Naive thymus-derived CD4-positive, alpha-beta T cell (primary cell): Measurements from ENCODE around the gene EHHADH. TPM values are rescaled to one million over a fixed set of nuclear protein-coding genes. Genes with fewer than 3 reads are reported as not detected.

Source experiments
- ATAC-seq: fragments of 150-1000 bp; cut with Tn5 transposase; 2 replicates; pipeline ENCODE4 v1.10.0; 2021; ENCODE audit warnings: mild to moderate bottlenecking, moderate library complexity
- CTCF ChIA-PET: fragments of 350-600 bp; sonication (Branson Sonifier 250); formaldehyde crosslinking; loops from one replicate; lab custom pipeline; 2021; ENCODE audit warnings: antibody characterized with exemption; lab: Charles Lee
- POLR2A ChIA-PET: fragments of 350-600 bp; sonication (Branson Sonifier 250); formaldehyde crosslinking; loops from one replicate; lab custom pipeline; 2021; ENCODE audit warnings: antibody characterized with exemption, inconsistent platforms; lab: Charles Lee
- DNase-seq, 9 donors: peaks; one replicate each; pipeline versions ENCODE4 v3.0.0 to v3.0.0-alpha.2; 2020 to 2022; ENCODE audit warnings: mixed read lengths in 1 of 9
- H3K27ac ChIP-seq: one replicate; pipeline ENCODE4 v1.7.0; 2013; ENCODE audit warnings: mild to moderate bottlenecking, low read depth, low read length, moderate library complexity
- H3K27me3 ChIP-seq, 2 donors: one replicate each; pipeline ENCODE4 v1.7.0; 2013; ENCODE audit warnings: low read length in 2 of 2, mild to moderate bottlenecking in 2 of 2, moderate library complexity in 2 of 2; ENCODE audit not compliant: control insufficient read depth in 2 of 2, insufficient read depth in 2 of 2
- H3K36me3 ChIP-seq, 3 experiments: 1 replicate in 2 of 3; 2 replicates in 1 of 3; pipeline ENCODE4 v1.7.0; 2013; ENCODE audit warnings: low read length in 3 of 3, mild to moderate bottlenecking in 3 of 3, moderate library complexity in 1 of 3; ENCODE audit not compliant: insufficient read depth in 3 of 3, control insufficient read depth in 2 of 3
- H3K4me1 ChIP-seq, 2 donors: one replicate each; pipeline ENCODE4 v1.7.0; 2013; ENCODE audit warnings: low read length in 2 of 2, mild to moderate bottlenecking in 2 of 2, moderate library complexity in 1 of 2; ENCODE audit not compliant: control insufficient read depth in 2 of 2, insufficient read depth in 2 of 2
- H3K4me3 ChIP-seq: 2 replicates; pipeline ENCODE4 v1.7.0; 2013; ENCODE audit warnings: mild to moderate bottlenecking, low read length
- H3K9me3 ChIP-seq, 3 experiments: 1 replicate in 2 of 3; 2 replicates in 1 of 3; pipeline ENCODE4 v1.7.0; 2013; ENCODE audit warnings: low read length in 3 of 3; ENCODE audit not compliant: control insufficient read depth in 2 of 3
- H3K27ac Mint-ChIP-seq, 9 donors: one replicate each; pipeline ENCODE4 v1.8.0; 2020 to 2022; ENCODE audit warnings: mixed read lengths in 9 of 9, mild to moderate bottlenecking in 8 of 9, moderate library complexity in 5 of 9, inconsistent platforms in 2 of 9
- H3K27me3 Mint-ChIP-seq, 5 donors: one replicate each; pipeline ENCODE4 v1.8.0; 2021 to 2022; ENCODE audit warnings: mixed read lengths in 5 of 5, mild to moderate bottlenecking in 1 of 5
- H3K36me3 Mint-ChIP-seq, 5 donors: one replicate each; pipeline ENCODE4 v1.8.0; 2020 to 2022; ENCODE audit warnings: mixed read lengths in 5 of 5, mild to moderate bottlenecking in 3 of 5, inconsistent platforms in 1 of 5
- H3K4me1 Mint-ChIP-seq, 7 donors: one replicate each; pipeline ENCODE4 v1.8.0; 2020 to 2022; ENCODE audit warnings: mixed read lengths in 7 of 7, mild to moderate bottlenecking in 3 of 7, inconsistent platforms in 1 of 7
- H3K4me3 Mint-ChIP-seq, 10 donors: one replicate each; pipeline ENCODE4 v1.8.0; 2020 to 2022; ENCODE audit warnings: mild to moderate bottlenecking in 10 of 10, mixed read lengths in 10 of 10, moderate library complexity in 6 of 10, inconsistent platforms in 2 of 10
- H3K9me3 Mint-ChIP-seq, 11 donors: one replicate each; pipeline ENCODE4 v1.8.0; 2020 to 2022; ENCODE audit warnings: mixed read lengths in 11 of 11, mild to moderate bottlenecking in 4 of 11, inconsistent platforms in 1 of 11, moderate library complexity in 1 of 11
- intact Hi-C, 2 donors: fragments of 100-400 bp; cut with micrococcal nuclease; formaldehyde crosslinking; loops; one replicate each; pipeline ENCODE4 v1.15.1; 2023
- polyA plus RNA-seq, 2 donors: library from polyadenylated mRNA; unstranded; fragments of 300-500 nt; fragmentation: Illumina TruSeq; gene quantifications; one replicate each; pipeline ENCODE4 v1.2.3, GENCODE V29; 2021
- total RNA-seq, 6 experiments: library from RNA in 5 of 6; stranded (reverse) in 5 of 6; gene quantifications; 1 replicate in 5 of 6; 2 replicates in 1 of 6; pipeline ENCODE4 v1.2.3 and lab custom pipeline; 2021 to 2026

Gene EHHADH
- total and polyA plus RNA-seq, 7 experiments from 2014 or later = 0.45 to 1.7 (median 1.3) TPM

DNA sequence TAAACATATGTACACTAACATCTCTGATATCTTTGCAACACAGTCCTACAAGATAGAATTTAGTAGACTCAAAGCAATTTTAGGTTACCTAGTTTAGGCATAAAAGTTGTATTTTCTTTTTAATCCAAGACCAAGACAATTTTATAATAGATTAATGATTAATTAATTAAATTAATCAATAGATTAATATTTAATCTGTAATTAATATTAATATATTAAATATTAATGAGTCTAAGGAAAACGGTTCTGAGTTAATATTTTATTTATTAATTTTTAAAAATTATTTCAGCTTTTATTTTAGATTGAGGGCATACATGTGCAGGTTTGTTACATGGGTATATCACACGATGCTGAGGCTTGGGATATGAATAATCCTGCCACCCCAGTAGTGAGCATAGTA is 49.0 kb downstream of the EHHADH start:
- no peaks in the 10 kb centered on the region for H3K27me3 Mint-ChIP-seq
- H3K9me3 Mint-ChIP-seq = no peaks in the 10 kb centered on the region
- peaks cover 0 to 15% (median 10%) of the 10 kb centered on the region in 5 donors for H3K36me3 Mint-ChIP-seq
- Histone ChIP-seq H3K9me3 (no peaks in the 10 kb centered on the region), H3K27me3 (no peaks in the 10 kb centered on the region), H3K27ac (no peak overlapping the region), H3K36me3 (no peaks in the 10 kb centered on the region), H3K4me1 (no peaks in the 10 kb centered on the region), H3K4me3 (no peak overlapping the region)
- no peak overlapping the region for H3K4me3 Mint-ChIP-seq
- H3K27ac Mint-ChIP-seq = no peak overlapping the region
- intact Hi-C loops = no loop called here
- H3K4me1 Mint-ChIP-seq = no peaks in the 10 kb centered on the region
- ChIA-PET CTCF (no interaction called here), POLR2A (no interaction called here)
- DNase-seq (no peak), ATAC-seq (no peak)

DNA sequence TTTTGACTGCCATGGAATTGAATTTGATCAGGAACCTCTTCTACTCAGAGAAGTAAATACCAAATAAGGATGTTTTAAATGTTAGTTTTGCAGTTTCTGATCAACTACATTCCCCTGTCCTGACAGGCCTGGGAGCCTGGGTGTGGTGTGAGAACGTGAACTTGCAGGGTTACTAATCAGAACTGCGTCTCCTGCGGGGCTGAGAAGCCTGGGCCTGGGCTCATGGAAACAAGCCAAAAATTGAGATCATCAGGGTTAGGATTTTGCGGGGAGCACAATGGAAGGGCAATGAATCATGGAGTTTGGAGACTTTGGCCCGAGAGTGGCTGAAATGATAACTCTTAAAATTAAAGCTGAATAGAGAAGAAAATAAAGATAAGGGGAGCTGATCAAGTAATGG is 53.2 kb downstream of the EHHADH start:
- Mint-ChIP-seq H3K27ac (no peak overlapping the region), H3K4me3 (no peak overlapping the region), H3K4me1 (no peaks in the 10 kb centered on the region), H3K27me3 (peaks cover 0 to 4% (median 0%) of the 10 kb centered on the region in 5 donors), H3K36me3 (peaks cover 0 to 16% (median 9%) of the 10 kb centered on the region in 5 donors), H3K9me3 (no peaks in the 10 kb centered on the region)
- intact Hi-C loops = no loop called here
- no peak for DNase-seq
- no peaks in the 10 kb centered on the region for H3K9me3 ChIP-seq
- H3K27me3 ChIP-seq = no peaks in the 10 kb centered on the region
- CTCF ChIA-PET = no interaction called here
- no peak overlapping the region for H3K4me3 ChIP-seq
- no peaks in the 10 kb centered on the region for H3K36me3 ChIP-seq
- no peak overlapping the region for H3K27ac ChIP-seq
- POLR2A ChIA-PET = no interaction called here
- H3K4me1 ChIP-seq = no peaks in the 10 kb centered on the region
- ATAC-seq = no peak

DNA sequence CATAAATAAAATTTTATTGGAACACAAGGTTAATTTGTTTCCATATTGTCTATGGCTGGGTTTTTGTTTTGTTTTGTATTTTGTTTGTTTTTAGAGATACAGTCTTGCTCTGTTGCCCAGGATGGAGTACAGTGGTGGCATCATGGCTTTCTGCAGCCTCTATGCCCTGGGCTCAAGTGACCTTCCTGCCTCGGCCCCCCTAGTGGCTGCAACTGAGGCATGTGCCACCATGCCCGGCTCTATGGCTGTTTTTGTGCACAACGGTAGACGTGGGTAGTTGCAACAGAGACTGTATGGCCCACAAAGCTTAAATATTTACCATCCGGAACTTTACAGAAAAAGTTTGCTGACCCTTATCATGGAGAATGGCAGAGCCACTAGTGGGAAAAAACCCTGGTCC is 54.2 kb downstream of the EHHADH start:
- H3K4me1 ChIP-seq = no peaks in the 10 kb centered on the region
- Mint-ChIP-seq H3K9me3 (peaks cover 0 to 5% (median 0%) of the 10 kb centered on the region in 11 donors), H3K27ac (no peak overlapping the region), H3K4me1 (no peaks in the 10 kb centered on the region), H3K36me3 (peaks cover 3 to 16% (median 9%) of the 10 kb centered on the region in 5 donors), H3K27me3 (peaks cover 0 to 4% (median 0%) of the 10 kb centered on the region in 5 donors), H3K4me3 (no peak overlapping the region)
- DNase-seq (no peak), ATAC-seq (no peak)
- CTCF ChIA-PET = no interaction called here
- no peak overlapping the region for H3K27ac ChIP-seq
- no peaks in the 10 kb centered on the region for H3K9me3 ChIP-seq
- POLR2A ChIA-PET = no interaction called here
- no peaks in the 10 kb centered on the region for H3K27me3 ChIP-seq
- intact Hi-C loops = no loop called here
- H3K4me3 ChIP-seq = no peak overlapping the region
- H3K36me3 ChIP-seq = no peaks in the 10 kb centered on the region

DNA sequence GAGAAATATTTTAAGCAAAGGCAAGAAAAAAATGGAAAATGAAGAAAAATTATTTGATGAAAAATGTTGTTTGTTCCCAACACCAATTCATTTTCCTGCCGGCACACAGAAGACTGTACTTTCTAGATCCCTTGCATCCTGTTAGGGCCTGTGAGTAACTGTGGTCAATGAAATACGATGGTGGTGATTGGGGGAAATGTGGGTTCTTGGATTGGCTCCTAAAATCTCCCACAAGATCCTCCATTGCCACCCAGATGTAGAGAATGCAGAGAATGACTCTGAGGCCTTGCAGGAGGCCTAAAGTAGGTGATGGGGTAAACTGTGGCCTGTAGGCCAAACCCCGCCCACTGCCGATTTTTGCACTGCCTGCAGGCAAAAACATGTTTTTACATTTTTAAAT is 54.6 kb downstream of the EHHADH start:
- Histone ChIP-seq H3K27ac (no peak overlapping the region), H3K9me3 (no peaks in the 10 kb centered on the region), H3K36me3 (no peaks in the 10 kb centered on the region), H3K4me3 (no peak overlapping the region), H3K4me1 (no peaks in the 10 kb centered on the region), H3K27me3 (no peaks in the 10 kb centered on the region)
- H3K27me3 Mint-ChIP-seq = peaks cover 0 to 4% (median 0%) of the 10 kb centered on the region in 5 donors
- H3K36me3 Mint-ChIP-seq = peaks cover 3 to 13% (median 9%) of the 10 kb centered on the region in 5 donors
- no peak overlapping the region for H3K27ac Mint-ChIP-seq
- intact Hi-C loops = no loop called here
- POLR2A ChIA-PET = no interaction called here
- CTCF ChIA-PET = no interaction called here
- peaks cover 0 to 5% (median 0%) of the 10 kb centered on the region in 11 donors for H3K9me3 Mint-ChIP-seq
- H3K4me1 Mint-ChIP-seq = no peaks in the 10 kb centered on the region
- ATAC-seq = no peak
- no peak overlapping the region for H3K4me3 Mint-ChIP-seq
- DNase-seq = no peak

DNA sequence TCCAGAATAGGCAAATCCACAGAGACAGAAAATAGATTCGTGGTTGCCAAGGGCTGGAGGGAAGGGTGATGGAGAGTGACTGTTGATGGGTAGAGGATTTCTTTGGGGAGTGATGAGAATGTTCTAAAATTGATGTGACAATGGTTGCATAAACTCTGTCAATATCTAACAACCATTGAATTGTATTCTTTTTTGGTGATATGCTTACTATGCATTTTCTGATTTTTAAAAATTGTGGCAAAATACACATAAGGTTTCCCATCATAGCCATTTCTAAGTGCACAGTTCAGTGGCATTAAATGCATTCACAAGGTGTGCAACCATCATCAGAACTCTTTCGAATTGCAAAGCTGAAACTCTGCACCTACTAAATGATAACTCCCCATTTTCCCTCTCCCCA is 56.8 kb downstream of the EHHADH start:
- no peak overlapping the region for H3K27ac ChIP-seq
- DNase-seq (no peak), ATAC-seq (no peak)
- ChIA-PET CTCF (no interaction called here), POLR2A (no interaction called here)
- peaks cover 0 to 5% (median 0%) of the 10 kb centered on the region in 11 donors for H3K9me3 Mint-ChIP-seq
- H3K4me3 Mint-ChIP-seq = no peak overlapping the region
- H3K36me3 ChIP-seq = no peaks in the 10 kb centered on the region
- no peaks in the 10 kb centered on the region for H3K9me3 ChIP-seq
- no peak overlapping the region for H3K27ac Mint-ChIP-seq
- no peaks in the 10 kb centered on the region for H3K27me3 ChIP-seq
- H3K4me1 Mint-ChIP-seq = no peaks in the 10 kb centered on the region
- no peak overlapping the region for H3K4me3 ChIP-seq
- H3K4me1 ChIP-seq = no peaks in the 10 kb centered on the region
- H3K36me3 Mint-ChIP-seq = peaks cover 3 to 23% (median 14%) of the 10 kb centered on the region in 5 donors
- peaks cover 0 to 11% (median 0%) of the 10 kb centered on the region in 5 donors for H3K27me3 Mint-ChIP-seq
- intact Hi-C loops = no loop called here

DNA sequence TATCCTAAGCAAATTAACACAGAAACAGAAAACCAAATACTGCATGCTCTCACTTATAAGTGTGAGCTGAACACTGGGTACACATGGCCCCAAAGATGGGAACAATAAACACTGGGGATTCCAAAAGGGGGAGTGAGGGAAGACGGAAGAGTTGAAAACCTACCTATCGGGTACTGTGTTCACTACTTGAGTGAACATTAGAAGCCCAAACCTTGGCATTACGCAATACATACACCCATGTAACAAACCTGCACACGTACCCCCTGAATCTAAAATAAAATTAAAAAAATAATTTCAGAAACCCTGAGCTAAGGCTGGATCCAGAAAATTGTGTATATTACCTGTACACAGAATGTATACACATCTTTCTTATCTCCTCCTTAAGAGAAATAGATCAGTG is 58.2 kb downstream of the EHHADH start:
- no peak for DNase-seq
- POLR2A ChIA-PET = no interaction called here
- H3K27me3 ChIP-seq = no peaks in the 10 kb centered on the region
- no peak overlapping the region for H3K4me3 ChIP-seq
- no peaks in the 10 kb centered on the region for H3K4me1 Mint-ChIP-seq
- H3K9me3 Mint-ChIP-seq = peaks cover 0 to 5% (median 0%) of the 10 kb centered on the region in 11 donors
- intact Hi-C loops = no loop called here
- no peak overlapping the region for H3K27ac ChIP-seq
- peaks cover 3 to 20% (median 8%) of the 10 kb centered on the region in 5 donors for H3K36me3 Mint-ChIP-seq
- CTCF ChIA-PET = no interaction called here
- H3K36me3 ChIP-seq = no peaks in the 10 kb centered on the region
- no peaks in the 10 kb centered on the region for H3K4me1 ChIP-seq
- no peak overlapping the region for H3K27ac Mint-ChIP-seq
- ATAC-seq = no peak
- no peak overlapping the region for H3K4me3 Mint-ChIP-seq
- H3K27me3 Mint-ChIP-seq = peaks cover 0 to 11% (median 0%) of the 10 kb centered on the region in 5 donors
- H3K9me3 ChIP-seq = no peaks in the 10 kb centered on the region

DNA sequence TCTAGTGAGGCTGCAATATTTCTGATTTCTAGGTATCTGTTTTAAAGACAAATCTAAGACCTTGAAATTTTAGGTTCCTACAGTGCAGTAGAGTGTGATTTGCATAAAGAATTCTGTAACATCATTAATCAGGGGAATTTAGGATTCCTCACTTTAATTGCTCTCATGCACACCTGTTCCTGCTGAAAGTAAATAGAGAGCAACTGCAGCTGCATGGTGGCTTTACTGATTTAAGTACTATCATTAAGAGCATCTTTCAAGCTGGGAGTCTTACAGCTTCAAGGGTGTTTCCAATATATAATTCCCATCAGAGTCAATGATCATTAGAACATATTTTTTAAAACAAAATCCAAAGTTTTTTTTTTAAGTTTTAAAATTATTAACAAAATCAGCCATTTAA is 65.0 kb downstream of the EHHADH start:
- DNase-seq (no peak), ATAC-seq (no peak)
- intact Hi-C loops = no loop called here
- H3K27ac ChIP-seq = no peak overlapping the region
- peaks cover 0 to 19% (median 8%) of the 10 kb centered on the region in 5 donors for H3K36me3 Mint-ChIP-seq
- no peaks in the 10 kb centered on the region for H3K4me1 Mint-ChIP-seq
- H3K27me3 ChIP-seq = no peaks in the 10 kb centered on the region
- H3K4me1 ChIP-seq = no peaks in the 10 kb centered on the region
- peaks cover 0 to 3% (median 0%) of the 10 kb centered on the region in 11 donors for H3K9me3 Mint-ChIP-seq
- no peaks in the 10 kb centered on the region for H3K36me3 ChIP-seq
- H3K27me3 Mint-ChIP-seq = peaks cover 0 to 8% (median 7%) of the 10 kb centered on the region in 5 donors
- no peak overlapping the region for H3K4me3 ChIP-seq
- CTCF ChIA-PET = no interaction called here
- POLR2A ChIA-PET = no interaction called here
- no peaks in the 10 kb centered on the region for H3K9me3 ChIP-seq
- no peak overlapping the region for H3K4me3 Mint-ChIP-seq
- H3K27ac Mint-ChIP-seq = no peak overlapping the region
